HG02943 (cell line): Measurements from ENCODE around the gene EXOC3.
"Not testable (repeated sequence)": the region's sequence is repeated elsewhere in the genome, so short reads cannot be mapped to it uniquely, and the experiment has no call there.

Source experiments
- ATAC-seq: cut with Tn5 transposase; IDR thresholded peaks from one replicate; pipeline ENCODE4 v1.9.1; 2021; ENCODE audit warnings: mild to moderate bottlenecking, low read depth, moderate library complexity; ENCODE audit not compliant: unreplicated experiment

EXOC3 gene

GRCh38 chr5:442335-443238 is at the start of gene EXOC3:
TSS of gene EXOC3 (plus strand) at chr5:443176. CDS start at chr5:446206, 3,030 bp downstream.
- ATAC-seq = peak; percentile 78

DNA sequence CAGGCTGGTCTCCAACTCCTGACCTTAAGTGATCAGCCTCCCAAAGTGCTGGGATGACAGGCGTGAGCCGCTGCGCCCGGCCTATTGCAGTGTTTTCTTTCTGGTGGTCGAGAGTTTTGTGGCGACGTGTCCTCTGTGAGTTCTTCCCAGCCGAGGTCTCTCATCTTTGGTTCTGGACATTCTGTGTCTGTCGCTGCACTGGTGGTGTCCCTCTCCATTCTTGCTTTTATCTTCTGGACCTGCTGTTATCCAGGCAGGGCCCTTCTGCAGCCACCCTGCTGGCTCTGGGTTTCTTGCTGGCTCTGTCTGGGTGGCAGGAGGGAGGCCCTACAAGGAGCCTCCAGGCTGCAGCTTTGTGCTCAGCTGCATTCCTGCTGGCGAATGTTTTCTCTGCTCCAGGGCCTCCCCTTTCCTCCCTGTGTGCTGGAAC is 49.1 kb upstream of the EXOC3 start:
- ATAC-seq = no peak

- no peak for ATAC-seq
These were observed 48.3 kb upstream of the EXOC3 start for GRCh38 chr5:394671-395155.

DNA sequence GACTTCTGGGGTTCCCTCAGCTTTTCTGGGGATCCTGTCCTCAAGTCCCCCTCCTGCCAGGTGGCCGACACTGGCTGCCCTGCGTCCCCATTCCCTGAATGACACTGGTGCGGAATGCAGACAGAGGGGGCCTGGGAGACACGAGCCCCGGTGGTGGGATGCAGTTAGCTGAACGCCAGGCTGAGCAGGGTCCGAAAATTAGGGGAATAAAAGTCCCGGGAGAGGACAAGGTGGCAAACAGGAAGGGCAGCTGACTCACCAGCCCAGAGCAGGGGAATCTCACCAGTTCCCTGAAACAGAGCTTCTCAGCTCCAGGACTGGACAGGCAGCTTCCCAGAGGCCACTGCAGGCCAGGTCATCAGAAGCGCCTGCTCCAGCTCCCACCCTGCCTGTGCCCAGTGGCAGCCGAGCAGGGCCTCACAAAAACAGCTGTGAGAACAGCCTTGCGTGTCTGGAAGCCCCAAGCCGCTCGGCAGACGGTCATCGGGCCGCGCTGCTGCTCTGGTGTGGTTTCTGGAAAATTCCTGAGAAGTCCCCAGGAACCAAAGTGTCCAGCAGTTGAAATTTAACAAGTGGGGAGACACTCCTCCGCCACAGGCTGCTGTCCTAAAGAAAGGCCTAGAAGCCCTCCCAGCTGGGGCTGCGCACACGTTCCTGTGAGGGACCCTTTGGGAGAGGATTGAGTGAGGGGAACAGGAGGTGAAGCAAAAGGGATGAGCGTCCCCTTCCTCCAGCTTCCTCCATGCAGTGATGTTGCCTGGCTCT is 47.6 kb upstream of the EXOC3 start:
- no peak for ATAC-seq

- ATAC-seq = no peak
These were observed 47.0 kb upstream of the EXOC3 start for GRCh38 chr5:395921-396530.

DNA sequence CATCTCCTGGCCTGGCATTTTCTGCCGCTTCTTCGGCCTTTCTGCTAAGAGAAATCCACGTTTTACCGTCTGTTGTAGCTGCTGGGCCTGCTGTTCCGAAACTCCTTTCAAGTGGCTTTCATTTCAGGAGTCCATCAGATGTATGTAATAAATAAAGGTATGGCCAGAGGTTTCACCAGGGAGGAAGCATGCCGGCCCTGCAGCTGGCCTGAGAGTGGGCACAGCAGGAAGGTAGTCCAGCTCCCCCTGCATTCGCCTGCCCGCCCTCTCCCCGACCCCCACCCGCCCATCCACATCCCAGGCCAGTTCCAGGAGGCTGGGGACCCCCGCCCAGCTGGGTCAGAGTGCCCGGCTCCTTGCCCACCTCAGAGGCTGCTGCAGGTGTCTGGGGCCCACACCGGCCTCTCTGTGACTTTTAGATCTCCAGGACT is 46.4 kb upstream of the EXOC3 start:
- ATAC-seq = no peak

DNA sequence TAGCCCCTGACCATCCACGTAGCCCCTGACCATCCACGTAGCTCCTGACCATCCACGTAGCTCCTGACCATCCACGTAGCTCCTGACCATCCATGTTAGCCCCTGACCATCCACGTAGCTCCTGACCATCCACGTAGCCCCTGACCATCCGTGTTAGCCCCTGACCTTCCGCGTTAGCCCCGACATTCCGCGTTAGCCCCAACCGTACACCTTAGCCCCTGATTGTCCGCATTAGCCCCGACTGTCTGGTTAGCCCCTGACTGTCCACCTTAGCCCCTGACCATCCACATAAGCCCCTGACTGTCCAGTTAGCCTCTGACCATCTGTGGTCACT is 44.9 kb upstream of the EXOC3 start:
- not testable (repeated sequence) for ATAC-seq

- ATAC-seq = no peak
These were observed 44.3 kb upstream of the EXOC3 start for GRCh38 chr5:398475-399295.

- peak; percentile 78 for ATAC-seq
These were observed 43.4 kb upstream of the EXOC3 start for GRCh38 chr5:399296-400281.

DNA sequence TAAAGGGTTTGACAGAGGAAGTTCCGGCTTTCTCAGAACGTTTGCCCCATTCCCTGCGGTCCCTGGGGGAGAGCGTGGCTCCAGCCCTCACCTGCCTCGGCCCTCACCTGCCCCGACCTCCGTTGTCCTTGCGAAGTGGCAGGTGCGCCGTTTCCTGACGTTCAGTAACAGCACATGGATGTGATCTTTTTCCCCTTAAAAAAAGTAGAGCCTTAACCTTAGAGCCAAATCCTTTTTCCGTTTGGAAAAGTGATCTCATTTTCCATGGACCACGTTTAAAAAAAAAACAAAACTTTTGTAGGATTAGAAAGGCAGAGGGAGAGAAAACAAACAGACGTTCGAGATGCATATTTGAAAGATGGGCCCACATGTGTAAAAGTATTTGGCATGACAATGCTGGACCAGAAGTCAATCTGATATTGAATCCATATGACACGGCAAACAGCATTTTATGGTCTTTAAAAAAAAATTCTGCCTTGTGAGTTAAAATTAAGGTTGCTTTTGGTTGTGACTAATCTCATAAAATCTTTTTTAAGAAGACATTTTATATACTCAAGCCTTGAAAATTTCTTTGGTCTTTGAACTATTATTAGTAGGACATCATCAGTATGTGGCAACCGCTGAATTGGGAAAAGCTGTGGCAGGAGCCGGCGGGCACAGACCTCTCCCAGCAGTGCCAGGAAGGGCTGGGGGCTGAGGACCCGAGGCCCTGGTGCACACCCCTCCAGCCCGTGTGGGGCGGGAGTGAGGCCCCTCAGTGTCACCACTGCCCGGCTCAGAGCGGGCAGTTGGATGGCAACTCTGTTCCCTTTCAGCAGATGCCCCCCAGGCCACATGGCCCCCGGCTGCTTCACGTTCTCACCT is 42.5 kb upstream of the EXOC3 start:
- peak; percentile 6 for ATAC-seq

GRCh38 chr5:401146-402034 is 41.6 kb upstream of the EXOC3 start:
- no peak for ATAC-seq

DNA sequence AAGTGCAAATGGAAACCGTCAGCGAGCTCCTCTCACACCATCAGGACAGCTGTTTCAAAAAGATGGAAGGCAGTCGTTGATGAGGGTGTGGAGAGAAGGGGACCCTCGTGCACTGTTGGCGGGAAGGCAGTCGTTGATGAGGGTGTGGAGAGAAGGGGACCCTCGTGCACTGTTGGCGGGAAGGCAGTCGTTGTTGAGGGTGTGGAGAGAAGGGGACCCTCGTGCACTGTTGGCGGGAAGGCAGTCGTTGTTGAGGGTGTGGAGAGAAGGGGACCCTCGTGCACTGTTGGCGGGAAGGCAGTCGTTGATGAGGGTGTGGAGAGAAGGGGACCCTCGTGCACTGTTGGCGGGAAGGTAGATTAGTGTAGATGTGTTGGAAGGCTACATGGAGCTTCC is 40.8 kb upstream of the EXOC3 start:
- ATAC-seq = not testable (repeated sequence)

GRCh38 chr5:402615-403359 is 40.2 kb upstream of the EXOC3 start:
- ATAC-seq = no peak

- no peak for ATAC-seq
These were observed 39.0 kb upstream of the EXOC3 start for GRCh38 chr5:403995-404394.

DNA sequence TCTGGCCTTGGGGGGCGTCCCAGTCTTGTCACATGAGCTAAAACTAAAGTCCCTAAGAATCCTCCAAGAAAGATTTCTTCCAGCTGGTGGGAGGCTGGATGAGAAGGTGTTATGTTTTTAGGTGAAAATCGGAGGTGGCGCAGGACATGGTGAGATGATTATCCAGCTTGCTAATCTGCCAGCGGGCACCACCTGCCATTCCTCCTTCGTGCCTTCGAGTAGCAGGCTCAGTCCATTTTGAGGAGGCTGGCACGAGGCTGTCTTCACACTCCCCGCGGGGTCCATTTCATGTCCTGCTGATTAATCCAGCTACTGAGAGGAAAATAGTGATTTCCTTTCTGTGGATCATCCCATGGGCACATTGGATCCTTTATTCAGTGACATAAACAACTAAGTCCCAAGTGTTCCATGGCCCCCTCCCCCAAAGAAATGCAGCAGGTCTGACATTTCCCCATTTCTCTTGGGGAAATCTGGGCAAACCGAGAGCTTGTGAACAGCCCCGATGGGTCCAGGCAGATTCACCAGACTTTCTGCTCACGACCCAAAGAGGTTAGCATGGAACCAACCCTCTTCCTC is 38.2 kb upstream of the EXOC3 start:
- no peak for ATAC-seq

DNA sequence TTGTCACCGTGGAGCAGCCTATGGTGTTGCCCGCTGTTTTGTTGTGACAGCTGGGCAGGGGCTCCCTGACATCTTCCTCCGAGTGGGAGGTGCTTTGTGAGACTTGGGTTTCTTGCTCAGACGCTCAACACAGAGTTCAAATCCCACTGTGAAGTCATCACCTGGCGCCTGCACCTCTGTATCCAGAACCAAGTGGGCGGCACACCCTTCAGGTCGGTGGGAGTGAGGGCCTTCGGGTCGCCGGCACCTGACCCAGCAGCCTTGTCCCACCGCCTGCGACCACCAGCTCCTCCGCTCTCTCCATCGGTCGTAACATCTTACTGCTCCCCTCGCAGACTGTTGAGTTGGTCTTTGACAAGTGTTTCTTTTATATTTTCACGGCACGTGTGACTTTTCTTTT is 37.6 kb upstream of the EXOC3 start:
- no peak for ATAC-seq
